Epidermal melanocyte (primary cell): ENCODE results near the gene SNX6.
"Not testable (repeated sequence)": the region's sequence is repeated elsewhere in the genome, so short reads cannot be mapped to it uniquely, and the experiment has no call there.

ENCODE experiments used
- DNase-seq: peaks from one replicate; pipeline ENCODE4 v3.0.0; 2011; ENCODE audit warnings: low spot score; ENCODE audit not compliant: insufficient read length

SNX6 gene

GRCh38 chr14:34522496-34522895 lies 107.5 kb downstream of the SNX6 start:
- no peak for DNase-seq

- DNase-seq = not testable (repeated sequence)
Observed at GRCh38 chr14:34521071-34521470, 108.9 kb downstream of the SNX6 start.

- DNase-seq = not testable (repeated sequence)
Observed at GRCh38 chr14:34520304-34520970, 109.5 kb downstream of the SNX6 start.
